Measurements from ENCODE around the gene ACOT7.
A peak's percentile ranks its signal among the peaks of the same experiment; 100 is the strongest.

Gene ACOT7

DNA sequence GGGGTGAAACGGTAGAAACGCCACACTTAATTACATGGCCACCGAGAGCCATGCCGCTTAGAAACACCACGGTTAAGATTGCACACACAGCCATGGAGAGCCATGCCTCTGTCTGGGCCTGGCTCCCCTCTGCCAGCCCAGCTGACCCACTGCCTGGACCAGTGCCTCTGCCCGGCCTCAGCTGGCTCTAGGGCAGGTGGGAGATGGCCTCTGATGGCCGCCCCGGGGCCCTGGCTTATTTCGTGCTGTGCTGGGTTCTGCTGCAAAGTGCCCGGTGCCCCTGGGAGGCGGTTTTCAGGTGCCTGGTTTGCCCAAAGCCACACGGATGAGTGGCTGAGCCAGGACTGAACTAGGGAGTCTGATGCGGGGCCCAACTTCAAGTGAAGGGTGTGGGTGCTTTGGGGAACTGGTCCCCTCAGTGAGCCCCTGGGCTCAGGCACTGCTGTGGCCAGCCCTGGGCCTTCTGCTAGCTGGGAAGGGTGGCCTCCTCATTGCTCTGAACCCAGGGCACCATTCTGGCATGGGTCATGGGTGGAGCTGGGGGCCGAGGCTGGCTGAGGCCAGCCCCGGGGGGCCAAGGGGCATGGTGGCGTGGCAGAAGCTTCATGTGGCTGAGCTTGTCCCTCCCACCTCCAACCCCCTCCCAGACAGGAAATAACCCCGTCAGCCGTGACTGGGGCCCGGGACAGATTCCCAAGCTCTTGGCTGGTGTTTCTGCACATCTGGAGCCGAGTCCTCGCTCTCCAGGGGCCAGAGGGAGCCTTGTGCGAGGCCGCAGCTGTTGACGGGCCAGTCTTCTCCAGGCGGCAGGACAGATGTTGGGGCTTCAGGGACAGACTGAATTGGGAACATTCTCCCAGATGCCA, 130.8 kb downstream of the ACOT7 start:
- DNase-seq: no peak

GRCh38 chr1:6261615-6261995, 132.0 kb downstream of the ACOT7 start:
- DNase-seq: no peak

DNA sequence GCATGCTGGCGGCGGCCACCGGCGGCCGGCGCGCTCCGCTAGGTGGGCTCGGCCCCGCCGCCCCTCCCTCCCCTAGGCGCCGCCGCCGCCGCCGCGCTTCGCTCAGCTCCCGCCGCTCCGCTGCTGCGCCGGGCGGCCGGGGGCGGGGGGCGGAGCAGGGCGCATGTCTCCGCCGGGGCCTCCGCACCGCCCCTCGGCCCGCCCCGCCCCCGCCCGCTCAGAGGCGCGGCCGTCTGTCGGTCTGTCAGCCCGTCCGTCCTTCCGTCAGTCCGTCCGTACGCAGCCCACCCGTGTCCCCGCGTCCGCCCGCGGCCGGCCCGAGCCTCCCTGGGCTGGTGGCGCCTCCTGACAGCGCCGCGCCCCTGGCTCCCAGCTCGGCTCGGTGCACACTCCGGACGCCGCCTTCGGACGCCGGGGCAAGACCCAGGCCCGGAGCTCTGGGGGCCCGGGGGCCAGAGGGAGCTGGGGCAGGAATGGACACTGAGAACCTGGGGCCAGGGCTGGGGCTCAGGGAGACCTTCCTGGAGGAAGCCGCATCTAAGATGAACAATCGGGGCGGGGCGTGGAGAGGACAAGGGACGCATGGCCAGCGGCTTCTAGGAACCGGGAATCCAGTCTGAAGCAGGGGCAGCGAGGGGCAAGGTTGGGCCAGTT, 132.5 kb downstream of the ACOT7 start, which contains the start of gene GPR153:
Gene GPR153, minus strand, starts transcription at position 138 of the 654 bp plus-strand sequence. CDS start 6,193 bp downstream, outside the sequence.
- DNase-seq: no peak

- no peak for DNase-seq
Measured at GRCh38 chr1:6260433-6260934, 133.1 kb downstream of the ACOT7 start.

GRCh38 chr1:6259491-6260362, 133.8 kb downstream of the ACOT7 start:
- DNase-seq: peak; percentile 42

DNA sequence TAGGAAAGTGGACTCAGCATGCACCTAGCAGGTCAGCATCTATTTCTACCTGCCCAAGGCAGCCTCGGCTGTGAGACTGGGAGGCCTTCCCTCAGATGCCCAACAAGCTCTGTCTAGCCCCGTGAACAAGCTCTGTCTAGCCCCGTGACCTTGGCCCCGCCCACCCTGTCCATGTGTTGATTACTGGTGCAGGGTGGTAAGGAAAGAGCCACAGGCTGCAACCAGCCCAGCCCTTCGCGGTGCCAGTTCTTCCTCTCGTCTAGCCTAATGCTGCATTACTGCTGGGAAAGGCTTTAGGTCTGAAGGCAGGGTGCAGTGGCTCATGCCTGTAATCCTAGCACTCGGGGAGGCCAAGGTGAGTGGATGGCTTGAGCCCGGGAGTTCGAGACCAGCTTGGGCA, 134.9 kb downstream of the ACOT7 start:
- DNase-seq: no peak

GRCh38 chr1:6257541-6258069, 136.0 kb downstream of the ACOT7 start:
- DNase-seq: no peak

GRCh38 chr1:6256645-6257044, 136.9 kb downstream of the ACOT7 start:
- no peak for DNase-seq

DNA sequence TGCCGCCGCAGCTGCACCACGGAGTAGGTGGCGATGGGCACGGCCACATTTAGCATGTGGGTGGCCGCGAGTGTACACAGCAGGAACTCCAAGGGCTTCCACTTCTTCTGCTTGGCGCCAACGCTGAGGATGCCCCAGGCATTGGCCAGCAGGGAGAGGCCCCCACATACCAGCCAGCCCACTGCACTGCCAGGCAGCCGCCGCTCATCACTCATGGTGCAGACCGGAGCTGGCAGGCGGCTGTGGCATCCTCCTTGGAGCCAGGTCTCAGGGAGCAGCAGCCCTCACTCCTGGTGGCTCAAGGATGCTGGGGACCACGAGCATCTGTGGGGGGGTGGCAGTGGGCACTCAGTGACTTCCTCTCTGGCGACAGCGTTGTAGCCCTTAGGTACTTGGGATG, 138.9 kb downstream of the ACOT7 start:
- DNase-seq: no peak

DNA sequence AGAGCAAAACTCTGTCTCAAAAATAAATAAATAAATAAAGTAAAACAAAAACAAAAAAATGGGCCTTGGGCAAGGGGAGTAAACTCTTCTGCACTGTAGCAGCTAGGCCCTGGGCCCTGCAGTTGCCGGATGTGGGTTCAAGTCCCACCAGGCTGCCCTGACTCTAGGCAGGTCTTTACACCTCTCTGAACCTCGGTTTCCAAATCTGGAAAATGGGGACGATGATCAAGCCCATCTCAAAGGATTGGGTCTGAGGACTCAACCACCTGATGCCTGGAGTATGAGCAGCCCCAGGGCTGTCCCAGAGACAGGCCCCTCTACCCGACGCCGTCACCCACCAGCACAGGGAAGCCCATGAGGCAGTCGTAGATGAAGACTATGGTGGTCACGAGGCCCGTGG, 140.2 kb downstream of the ACOT7 start:
- no peak for DNase-seq

GRCh38 chr1:6252374-6252710, 141.2 kb downstream of the ACOT7 start:
- no peak for DNase-seq

DNA sequence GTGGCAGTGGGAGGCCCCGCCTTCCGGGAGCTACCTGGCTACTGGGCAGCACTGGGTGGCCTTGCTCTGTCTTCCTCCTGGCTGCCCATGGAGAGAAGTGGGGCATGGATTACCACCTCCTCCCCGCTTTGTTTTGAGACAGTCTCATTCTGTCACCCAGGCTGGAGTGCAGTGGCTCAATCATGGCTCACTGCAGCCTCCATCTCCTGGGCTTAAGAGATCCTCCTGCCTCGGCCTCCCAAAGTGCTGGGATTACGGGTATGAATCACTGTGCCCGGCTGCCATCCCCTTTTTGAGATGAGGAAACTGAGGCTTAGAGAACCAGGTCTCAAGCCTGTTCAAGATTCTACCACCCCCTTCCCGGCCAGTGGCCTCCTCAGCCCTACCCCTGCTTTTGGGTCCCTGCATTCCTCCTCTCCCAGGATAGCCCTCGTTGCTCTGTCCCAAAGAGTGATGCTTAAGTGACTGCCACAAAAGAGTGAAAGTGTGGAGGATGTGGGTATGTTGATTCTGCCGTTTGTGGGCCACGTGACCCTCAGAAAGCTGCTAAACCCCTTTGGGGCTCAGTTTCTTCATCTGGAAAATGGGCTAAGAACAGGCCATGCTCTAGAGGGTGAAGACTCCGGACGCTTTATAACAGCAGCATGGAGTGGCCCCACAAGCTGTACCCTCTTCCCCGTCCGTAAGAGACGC, 141.7 kb downstream of the ACOT7 start:
- no peak for DNase-seq

GRCh38 chr1:6251233-6251632, 142.3 kb downstream of the ACOT7 start:
- no peak for DNase-seq

- DNase-seq: no peak
Measured at GRCh38 chr1:6249739-6250689, 143.6 kb downstream of the ACOT7 start.

DNA sequence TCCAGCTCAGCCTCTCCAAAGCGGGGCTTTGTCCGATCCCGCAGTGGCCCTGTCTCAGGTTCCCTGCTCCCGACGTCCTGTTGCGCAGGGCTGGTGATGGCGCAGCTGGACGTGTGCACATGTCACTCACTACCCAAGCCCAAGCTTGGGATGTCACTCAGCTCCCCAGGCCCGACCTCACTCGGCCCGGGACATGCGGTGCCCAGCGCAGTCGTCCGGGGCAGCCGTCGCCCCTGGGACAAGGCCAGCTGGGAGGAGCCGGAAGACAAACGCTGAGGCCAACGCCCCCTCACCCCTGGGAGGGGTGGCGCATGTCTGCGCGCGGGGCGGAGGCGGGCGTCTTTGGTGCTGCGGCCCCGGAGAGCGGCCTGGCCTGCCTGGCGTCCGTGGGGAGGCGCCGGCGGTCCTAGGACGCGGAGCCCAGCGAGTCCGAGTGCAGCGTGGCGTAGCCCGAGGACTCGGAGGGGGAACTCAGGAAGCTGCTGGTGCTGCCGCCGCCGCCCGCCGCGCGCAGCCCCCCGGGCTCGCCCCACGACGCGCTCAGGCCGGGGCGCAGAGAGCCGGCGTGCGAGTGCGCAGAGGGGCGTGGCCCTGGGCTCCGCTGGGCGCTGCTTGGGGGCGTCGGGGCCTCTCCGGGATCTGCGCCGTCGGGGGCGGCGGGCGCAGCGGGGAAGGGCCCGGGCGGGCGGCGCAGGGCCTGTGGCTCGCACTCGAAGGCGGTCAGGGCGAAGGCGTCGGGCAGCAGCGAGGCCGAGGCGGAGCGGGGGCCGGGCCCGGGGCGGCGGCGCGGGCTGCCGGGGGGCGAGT, 144.4 kb downstream of the ACOT7 start:
- DNase-seq: no peak

DNA sequence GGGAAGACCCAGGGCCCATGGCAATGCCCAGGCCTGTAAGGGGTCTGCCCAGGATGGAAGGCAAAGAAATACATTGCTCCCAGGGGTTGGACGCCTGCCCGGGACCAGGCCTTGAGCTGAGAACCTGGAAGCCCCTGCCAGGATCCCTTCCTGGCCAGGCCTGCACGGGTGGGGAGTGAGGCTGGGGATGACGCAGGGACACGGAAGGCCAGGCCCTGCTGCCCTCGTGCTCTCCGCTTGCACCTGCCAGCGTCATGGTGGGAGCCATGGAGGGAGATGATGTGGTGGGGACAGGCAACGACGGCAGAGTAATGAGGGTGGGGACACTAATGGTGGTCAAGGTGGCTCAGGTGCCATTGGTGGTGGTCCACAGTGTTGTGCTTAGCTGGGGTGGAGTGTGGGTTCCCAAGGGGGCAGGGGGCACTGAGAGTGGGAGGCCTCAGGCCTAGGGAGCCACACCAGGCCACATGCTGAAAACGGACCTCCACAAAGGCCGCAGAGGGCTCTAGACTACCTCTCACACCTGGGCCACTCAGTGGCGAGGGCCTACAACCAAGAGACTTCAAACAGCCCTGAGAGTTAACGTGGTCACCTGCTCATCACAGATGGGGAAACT, 145.3 kb downstream of the ACOT7 start:
- no peak for DNase-seq

DNA sequence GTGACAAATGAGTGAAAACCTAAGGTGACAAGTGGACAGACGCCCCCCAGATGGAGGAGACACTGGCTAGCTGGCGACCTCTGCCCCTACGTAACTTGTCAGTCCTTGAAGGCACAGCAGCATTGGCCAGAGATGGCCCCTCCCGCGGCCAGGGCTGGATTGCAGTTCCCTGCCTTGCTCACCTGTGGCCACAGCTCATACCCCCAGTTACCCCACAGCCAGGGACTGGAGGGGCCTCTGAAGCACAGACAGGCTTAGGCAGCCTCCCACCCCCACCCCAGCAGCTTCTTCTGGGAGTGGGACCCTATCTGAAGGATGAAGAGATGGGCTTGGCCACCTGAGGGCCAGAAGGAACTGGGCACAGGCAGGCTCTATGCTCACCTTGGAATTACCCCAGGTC, 145.9 kb downstream of the ACOT7 start:
- no peak for DNase-seq

GRCh38 chr1:6246497-6247467, 146.8 kb downstream of the ACOT7 start:
- DNase-seq: peak; percentile 53

All from GDM1 (cell line).